ENCODE measurements around the gene ITGA2.

GRCh38 chr5:53038196-53038847 is 49.2 kb downstream of the ITGA2 start:
- TF ChIP-seq, protein P1, sequence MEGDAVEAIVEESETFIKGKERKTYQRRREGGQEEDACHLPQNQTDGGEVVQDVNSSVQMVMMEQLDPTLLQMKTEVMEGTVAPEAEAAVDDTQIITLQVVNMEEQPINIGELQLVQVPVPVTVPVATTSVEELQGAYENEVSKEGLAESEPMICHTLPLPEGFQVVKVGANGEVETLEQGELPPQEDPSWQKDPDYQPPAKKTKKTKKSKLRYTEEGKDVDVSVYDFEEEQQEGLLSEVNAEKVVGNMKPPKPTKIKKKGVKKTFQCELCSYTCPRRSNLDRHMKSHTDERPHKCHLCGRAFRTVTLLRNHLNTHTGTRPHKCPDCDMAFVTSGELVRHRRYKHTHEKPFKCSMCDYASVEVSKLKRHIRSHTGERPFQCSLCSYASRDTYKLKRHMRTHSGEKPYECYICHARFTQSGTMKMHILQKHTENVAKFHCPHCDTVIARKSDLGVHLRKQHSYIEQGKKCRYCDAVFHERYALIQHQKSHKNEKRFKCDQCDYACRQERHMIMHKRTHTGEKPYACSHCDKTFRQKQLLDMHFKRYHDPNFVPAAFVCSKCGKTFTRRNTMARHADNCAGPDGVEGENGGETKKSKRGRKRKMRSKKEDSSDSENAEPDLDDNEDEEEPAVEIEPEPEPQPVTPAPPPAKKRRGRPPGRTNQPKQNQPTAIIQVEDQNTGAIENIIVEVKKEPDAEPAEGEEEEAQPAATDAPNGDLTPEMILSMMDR (IDR thresholded peaks at IDR 0.05), result no peak
- TF ChIP-seq POLR2AphosphoS5 (IDR thresholded peaks at IDR 0.05), result no peak
- TF ChIP-seq POLR2A (IDR thresholded peaks at IDR 0.05), result no peak
